GM18517 (cell line): ENCODE results near the gene AUTS2.

Experiments used
- ATAC-seq: cut with Tn5 transposase; IDR thresholded peaks from one replicate; pipeline ENCODE4 v1.9.1; 2021; ENCODE audit warnings: mild to moderate bottlenecking, moderate library complexity; ENCODE audit not compliant: unreplicated experiment

The AUTS2 gene

DNA sequence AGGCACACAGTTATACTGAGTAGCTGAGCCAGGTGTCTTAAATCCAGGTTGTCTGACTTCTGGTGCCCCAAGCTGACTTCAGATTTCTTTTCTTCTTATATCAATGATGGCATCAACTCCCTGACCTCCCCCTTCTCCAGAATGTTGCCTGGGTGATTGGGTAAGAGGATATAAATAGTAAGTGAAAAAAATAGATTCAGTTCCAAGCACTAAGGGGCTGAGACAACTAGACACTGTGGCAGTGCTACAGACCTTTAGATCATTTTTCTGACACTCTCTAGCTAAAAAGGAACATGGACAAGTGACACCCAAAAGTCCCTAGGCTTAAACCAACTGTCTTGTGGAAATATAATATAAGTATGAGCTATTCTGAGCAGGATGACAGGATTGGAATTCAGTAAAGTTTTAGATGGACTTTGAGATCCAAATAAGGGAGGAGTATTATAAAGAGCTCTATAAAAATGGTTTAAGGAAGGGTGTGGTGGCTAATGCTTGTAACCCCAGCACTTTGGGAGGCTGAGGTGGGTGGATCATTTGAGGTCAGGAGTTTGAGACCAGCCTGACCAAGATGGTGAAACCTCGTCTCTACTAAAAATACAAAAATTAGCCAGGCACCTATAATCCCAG is 944.6 kb downstream of the AUTS2 start:
- ATAC-seq, result no peak

DNA sequence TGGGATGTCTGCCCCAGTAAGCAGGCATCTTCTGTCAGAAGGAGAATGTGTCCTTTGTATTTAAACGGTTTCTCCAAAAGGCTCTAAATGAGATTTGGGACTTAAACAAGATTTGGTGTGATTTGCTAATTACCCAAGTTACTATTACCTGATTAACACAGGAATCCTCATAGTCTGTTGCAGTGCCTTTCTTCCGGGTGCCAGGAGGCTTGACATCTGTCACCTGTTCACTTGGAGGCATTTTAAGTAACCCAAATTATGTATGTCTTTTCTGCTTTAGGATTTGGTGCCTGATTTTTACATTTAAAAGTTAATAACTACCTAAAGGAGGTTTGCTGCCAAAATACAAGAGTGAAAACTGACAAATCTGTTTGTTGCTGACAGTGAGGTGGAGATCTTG is 945.7 kb downstream of the AUTS2 start:
- ATAC-seq, result no peak

DNA sequence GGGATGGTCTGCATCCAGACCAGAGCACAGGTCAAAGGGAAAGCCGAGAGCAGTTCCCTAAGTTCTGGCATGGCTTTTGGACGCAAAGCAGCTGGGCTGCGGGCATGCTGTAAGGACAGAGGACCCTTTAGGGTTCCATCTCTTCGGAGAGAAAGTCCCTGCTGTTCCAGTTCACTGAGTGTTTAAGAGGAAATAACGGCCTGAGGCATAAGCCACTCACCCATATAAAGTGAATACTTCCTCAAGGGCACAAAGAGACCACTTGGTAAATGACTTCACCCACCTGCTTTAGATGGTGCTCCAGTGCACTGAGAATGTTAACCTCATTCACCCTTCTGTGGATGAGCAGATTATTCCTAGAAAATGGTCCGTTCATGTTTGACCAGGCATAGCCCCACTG is 946.9 kb downstream of the AUTS2 start:
- no peak for ATAC-seq

DNA sequence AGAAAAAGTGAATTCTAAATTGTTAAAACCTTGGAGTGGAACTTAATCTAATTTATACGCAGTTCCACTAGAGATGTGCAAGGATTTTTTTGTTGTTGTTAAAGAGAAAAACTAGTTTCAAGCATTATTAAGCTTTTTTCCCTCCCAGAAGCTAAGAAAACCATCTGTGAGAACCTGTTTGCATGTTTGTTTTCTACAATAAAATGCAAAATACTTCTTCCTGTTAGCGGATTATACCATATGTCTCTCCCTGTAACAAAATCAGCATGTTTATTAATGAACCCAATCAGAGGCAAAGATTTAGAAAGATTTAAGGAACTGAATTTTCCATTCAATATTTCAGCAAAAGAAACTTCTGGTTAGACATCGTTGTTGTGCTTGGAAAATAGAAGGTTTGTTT is 953.9 kb downstream of the AUTS2 start:
- ATAC-seq, result no peak

DNA sequence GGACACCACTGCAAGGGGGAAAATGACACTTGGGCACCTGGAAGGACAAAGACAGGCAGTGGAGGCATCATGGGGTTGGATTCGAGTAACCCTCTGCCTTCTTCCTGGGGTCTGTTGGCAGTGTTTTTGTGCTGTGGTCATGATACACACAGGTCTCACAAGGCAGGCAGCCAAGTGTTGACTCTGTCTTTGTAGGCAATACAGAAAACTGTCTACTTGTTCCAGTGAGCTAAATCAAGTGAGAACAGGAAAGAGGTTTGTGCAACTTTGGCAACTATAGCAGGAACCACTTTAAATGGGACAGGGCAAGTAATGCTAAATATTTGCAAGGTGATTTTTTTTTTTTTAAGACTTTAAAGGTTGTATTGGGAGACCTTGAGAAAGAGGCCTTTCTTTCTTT is 955.1 kb downstream of the AUTS2 start:
- no peak for ATAC-seq

DNA sequence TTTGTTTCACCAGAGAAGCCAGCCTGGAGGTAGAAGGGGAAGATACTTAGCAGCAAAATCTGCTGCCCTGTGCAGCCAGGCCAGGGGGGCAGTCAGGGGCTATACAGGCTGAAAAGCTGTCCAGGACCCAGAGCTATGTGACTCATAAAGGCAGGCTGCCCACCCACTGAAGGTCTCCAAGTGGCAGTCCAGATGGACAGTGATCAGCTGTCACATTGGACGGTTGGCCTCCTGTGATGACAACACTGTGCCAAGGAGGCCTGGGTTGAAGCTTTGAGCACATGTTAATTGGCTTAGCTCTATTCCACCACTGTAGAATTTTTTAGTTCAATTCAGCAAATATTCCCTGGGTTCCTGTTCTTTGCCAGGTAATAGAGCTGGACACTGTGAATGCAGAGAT is 956.4 kb downstream of the AUTS2 start:
- no peak for ATAC-seq

DNA sequence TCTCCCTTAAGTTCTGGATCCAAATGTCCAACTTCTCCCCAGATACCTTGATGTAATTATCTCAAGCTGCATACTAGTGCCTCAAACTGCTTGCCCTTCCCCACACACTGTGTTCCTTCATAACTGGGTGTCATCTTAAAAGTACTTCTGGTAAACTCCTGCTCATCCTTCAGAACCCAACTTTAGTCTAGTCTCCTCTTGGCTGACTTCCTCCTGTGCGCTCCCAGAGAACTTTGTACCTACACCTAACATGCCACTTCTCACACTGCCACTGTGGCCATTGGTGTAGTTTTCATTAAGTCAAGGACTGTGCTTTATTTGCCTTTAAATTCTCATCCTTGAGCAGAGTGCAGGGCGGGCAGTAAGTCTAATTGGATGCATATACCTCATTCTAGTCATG is 958.5 kb downstream of the AUTS2 start:
- ATAC-seq, result no peak

DNA sequence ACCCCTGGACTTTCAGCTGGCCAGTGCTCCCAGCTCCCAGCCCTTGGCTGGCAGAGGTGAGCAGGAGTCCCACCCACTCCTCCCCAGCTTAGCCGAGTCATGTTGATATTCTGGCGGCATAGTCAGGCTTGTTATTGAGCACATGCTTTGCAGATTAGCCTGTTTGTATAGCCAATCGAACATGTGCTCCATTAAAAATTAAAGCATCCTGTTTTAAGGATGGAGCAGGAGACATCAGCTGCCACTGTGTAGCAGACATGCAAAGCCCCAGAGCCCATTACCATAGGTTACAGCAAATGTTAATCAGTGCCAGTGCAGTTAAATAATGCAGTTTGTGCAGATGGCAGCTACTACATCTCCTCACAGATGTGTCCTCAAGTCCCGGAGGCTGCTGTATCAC is 959.1 kb downstream of the AUTS2 start:
- ATAC-seq, result no peak

DNA sequence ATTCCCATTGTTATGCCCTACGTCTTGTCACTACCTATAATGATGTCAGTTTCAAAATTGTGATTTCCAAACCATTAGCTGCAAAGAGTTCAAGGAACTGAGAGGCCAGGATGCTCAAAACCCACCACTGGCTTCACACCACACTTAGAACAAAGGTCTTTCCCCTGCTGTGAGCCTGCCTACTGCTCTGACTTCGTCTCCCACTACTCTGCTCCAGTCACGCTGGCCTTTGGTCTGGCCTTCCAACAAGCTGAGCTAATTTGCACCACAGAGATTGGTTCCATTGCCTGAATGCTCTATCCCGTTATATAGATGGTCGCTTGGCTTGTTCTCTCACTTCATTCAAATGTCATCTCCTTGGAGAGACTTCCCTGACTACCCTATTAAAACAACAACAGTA is 961.5 kb downstream of the AUTS2 start:
- no peak for ATAC-seq

DNA sequence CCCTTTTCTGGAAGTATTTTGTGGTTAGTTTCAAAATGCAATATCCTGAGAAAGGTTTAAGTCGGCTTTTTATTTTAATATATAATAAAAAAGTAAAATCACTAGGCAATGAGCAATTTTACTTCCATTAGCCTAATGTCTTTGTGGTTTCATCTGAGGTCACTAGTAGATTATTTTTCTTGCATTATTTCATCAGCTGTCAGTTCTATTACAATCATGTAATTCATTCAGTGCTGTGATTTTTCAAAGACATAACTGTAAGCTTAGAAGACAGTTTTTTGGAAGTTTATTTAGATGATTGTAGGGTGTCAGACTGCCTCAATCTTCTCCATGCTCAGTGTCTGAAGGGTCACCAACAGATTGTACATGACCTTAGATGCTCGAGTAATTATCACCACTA is 965.7 kb downstream of the AUTS2 start:
- no peak for ATAC-seq

DNA sequence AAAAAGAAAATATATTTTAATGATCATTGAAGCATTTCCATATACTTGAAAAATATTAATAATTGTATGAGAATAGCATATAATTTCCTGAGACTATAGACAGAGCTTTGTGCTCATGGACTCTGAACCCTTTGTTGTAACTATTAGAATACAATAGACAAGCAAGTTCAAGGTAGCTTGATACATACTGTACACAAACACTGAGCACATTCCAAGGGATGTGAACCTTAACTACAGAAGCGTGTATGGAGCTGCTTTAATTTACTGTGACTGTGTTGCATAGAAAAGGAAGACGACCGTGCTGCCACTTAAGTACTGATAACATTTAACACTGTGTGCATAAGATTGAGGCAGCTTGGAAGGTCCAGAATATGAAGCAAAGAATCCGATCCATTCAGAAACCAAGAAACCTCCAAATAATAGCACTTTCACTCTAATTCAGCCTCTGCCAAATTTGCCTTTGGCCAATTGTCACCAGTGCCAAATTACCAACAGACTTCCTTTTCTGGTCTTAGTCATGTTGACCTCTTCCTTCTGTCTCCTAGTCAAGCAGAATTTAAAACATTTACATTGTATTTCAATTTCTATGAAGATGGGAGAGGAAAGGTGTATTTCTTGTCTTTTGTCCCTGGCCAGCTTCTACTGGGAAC is 967.6 kb downstream of the AUTS2 start:
- ATAC-seq, result no peak

DNA sequence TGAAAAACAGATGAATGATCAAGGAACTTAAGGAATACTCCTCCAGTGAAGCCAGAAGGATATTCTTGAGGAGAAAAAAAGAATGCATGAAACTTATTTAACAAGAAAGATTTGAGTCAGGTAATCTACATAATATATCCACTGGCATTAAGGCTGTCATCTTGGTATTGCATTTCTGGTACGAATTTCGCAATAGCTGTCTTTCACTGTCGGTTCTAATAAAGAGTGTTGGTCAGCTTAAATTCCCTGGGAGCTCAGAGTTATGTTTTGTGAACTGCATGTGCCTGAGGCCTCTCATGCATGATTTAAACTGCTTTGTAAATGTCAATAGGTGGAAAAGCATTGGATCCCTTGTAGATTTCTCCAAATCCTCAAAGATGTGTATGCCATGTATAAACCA is 968.4 kb downstream of the AUTS2 start:
- no peak for ATAC-seq

DNA sequence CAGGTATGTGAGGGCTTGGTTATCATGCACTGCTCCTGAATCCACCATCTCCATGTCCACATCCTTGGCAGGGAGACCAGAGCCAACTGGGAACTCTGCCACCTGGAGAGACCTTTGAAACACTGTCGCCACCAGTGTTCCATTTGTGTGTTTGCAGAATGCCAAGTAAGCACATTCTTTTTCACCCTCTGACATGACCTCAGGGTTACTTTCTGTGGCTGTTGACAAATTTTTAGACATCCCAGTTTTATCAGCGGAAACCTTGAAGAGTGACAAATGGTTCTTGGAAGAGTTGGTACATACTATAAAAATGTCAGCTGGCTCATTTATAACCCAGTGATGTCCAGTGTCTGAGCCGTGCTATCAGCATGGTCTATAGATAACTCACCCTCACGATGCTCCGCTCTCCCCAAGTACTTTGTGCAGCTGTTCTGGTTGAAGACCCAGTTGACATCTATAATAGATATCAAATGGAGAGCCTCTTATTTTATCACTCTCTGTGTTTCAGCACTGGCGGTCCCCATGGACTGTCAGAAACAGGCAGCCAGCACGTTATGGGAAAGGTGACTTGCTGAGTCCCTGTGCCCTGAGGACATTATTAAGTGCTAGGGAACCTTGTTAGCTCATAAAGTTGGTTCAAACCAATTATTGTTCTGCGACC is 970.5 kb downstream of the AUTS2 start:
- no peak for ATAC-seq

DNA sequence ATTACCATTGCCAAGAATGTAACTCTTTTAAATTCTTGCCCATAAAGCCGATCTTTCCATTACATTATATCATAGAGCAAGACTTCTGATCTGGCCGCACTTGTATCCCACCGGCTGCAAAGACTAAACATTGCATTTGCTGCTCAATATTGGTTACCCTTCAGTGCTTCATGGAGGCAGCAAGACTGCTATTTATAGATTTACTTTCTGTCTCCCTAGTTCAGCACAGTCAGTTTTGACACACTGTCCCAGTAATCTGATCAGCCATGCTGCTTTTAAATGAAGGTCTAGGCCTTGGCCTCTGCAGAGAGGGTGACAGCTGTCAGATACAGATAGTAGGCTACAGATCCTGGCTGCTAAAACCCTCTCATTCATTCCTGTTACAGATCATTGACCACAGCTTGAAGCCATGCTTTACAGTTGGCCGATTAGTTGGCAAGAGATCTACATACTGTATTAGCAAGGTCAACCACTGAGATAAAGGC is 971.1 kb downstream of the AUTS2 start:
- ATAC-seq, result no peak

DNA sequence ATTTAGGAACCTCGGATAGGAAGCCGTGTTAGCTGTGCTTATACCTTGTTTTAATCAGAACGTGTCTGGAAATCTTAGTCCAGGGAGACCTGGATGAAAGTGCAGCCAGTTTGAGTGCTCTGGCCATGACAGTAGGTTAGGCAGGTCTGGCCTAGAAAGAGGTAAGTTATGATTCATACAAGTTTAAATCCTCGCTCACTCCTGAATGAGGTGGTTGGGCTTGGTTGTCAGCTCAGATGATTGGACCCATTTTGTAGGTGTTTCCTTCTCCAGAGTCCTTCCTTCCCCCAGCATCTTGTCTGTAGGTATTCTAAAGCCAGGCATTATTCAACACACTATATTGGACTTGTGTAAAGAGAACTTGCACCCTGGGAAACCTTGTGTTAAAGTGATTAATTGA is 971.8 kb downstream of the AUTS2 start:
- ATAC-seq, result no peak

DNA sequence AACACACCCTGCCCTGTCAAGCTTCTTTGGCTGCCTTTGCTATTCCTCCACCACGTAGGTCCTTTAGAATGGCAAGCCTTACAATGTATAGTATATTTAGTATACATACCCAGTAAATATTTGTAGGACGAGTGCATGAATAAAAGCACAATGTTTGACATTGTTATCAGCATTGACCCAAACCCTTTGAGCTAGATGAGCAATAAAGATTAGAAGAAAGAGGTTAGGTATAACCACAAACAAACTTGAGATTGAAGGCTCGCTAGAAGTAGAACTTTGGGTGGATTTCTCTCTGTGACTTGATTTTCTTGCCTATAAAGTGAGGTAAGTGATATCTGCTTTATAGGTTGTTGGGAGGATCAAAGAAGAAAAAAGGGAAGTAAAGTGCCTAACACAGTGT is 972.7 kb downstream of the AUTS2 start:
- no peak for ATAC-seq

DNA sequence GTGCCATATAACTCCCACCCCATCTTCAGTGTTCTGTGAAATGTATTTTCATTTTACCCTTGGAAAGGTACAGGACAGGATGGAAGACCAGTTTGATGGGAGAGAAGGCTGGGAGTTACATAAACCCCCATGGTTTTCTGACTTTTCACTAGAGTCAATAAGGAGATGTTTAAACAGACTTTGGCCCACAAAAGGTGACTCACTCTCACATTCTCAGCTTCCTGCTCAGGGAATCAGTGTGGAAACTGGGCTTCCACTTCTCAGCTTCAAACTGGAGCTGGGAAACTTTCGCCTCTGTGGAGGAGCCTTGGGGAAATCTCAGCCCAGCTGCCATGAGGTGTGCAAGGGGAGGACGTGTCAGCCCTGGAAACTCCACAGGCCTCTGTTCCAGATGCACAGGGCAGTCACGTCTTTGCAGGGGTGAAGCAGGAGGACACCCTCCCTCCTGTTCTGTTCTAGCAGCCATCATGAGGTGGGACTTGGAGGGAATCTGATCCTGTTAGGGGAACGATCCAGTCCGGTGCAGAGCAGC is 973.2 kb downstream of the AUTS2 start:
- ATAC-seq, result no peak

DNA sequence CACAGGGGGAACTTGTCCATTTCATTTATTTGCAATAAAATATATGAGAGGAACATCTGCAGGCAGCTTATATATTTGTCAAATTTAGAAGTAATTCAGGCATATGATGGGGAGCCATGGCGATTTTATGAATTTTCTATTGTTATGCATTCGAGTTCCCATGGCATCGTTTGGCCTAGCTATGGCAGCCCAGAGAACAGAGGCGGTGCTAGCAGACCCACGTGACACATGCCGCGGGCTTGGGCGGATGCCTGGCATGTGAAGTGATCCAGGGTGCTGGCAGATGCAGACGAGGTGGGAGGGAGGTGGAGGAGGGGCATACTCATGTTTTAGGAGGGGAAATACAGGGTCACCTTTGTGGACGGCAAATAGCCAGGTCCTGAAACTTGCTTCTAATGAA is 973.7 kb downstream of the AUTS2 start:
- no peak for ATAC-seq

DNA sequence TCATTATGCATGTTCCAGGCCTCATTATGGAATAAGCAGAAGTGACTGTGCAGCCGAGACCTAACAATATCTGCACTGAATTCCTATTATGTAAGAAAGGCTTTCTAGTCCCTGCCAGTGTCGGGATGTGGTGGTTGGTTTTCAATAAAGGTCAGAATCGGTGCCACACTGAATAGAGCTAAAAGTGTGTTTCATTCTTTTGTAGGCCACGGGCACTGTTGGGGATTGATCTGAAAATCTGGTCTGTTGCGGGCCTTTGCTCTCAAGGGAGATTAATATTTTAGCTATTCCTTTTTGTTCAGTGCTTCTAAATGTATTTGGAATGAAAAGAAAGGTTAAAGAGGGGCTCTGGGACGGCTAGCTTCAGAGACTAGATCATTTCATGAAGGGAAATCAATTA is 974.3 kb downstream of the AUTS2 start:
- ATAC-seq, result no peak

DNA sequence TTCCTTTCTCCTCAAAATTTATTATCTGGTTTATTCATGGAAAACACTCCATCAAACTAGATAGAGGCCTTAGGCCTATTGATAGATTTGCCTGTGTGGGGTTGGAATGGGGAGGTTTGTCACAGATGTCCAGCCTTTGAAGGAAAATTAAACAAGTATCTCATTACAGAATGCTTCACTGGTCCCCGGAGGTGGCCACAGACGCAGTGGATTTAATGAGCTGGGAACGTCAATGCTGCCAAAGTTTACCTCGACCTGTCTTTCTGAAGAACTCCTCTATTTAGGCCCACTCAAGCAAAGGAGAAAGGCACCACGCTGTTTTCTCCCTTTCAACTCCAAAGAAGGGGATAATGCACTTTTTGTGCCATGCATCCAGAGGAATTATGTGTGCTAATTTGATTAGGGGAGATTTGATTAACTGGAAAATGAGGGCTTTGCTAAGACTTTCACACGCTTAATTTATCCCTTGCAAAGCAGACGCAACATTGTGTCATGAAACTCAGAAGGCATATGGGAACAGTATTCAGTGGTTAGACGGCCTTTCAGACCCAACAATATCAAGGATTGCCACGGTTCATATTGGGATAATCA is 974.9 kb downstream of the AUTS2 start:
- ATAC-seq, result no peak

DNA sequence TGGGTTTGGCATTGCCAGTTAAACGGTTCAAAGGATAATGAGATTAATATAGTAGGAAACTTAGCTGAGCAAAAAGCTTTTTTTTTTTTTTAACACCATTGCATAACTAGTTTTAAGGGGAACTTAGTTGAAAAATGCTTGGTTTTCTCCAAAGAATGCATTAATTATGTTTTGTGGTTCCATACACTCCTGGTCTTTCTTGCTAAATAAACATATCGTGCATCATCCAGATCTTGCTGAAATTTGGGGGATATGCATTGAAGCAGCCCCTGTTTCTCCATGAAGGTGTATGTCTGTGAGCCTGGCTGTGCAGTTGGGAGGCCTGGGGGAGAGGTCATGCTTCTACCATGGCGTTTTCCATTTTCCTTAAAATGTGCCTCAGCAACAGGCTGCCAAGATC is 975.4 kb downstream of the AUTS2 start:
- no peak for ATAC-seq

DNA sequence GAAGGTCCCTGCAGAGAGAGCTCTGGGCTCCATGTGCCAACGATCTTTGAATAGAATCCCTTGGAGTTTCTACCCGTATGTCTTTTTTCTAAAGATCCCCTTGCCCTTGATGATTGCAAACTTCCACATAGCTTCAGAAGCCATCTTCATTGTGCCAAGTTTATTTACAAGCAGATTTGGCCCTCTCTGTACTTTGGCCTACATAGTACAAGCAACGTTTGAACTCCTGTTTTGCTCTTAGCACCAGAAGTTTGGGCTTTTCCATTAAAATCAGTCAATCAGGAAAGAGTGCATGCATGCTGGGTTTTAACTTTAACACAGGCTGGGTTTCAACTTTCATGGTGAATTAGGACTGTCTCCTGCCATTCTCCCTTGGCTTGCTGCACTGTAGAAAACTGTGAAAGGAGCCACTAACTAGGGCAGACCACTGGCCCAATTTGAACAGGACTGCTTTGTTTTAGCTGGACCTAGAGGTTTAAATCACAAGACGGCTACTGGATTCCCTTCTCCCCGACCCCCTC is 976.1 kb downstream of the AUTS2 start:
- ATAC-seq, result no peak
